ENCODE data around the gene MMP28.

- TF ChIP-seq EZH2 (IDR thresholded peaks at IDR 0.05) (no peak), POLR2AphosphoS5 (IDR thresholded peaks at IDR 0.05; ENCODE audit: borderline replicate concordance, low read depth, low read length) (no peak)
These were observed 6.7 kb downstream of the MMP28 start for GRCh38 chr17:35788477-35789368.
